Ishikawa (cell line): ENCODE results near the gene SLIT3.

Experiments
- CEBPB ChIP-seq: IDR thresholded peaks from 2 replicates; pipeline ENCODE4 v1.6.1; 2012
- CREB1 ChIP-seq: IDR thresholded peaks from 2 replicates; pipeline ENCODE4 v1.6.1; 2012; ENCODE audit warnings: low read depth
- EGR1 ChIP-seq: IDR thresholded peaks from 2 replicates; pipeline ENCODE4 v1.6.1; 2012
- EP300 ChIP-seq: IDR thresholded peaks from 2 replicates; pipeline ENCODE4 v1.6.1; 2012; ENCODE audit warnings: borderline replicate concordance
- FOXM1 ChIP-seq: IDR thresholded peaks from 2 replicates; pipeline ENCODE4 v1.6.1; 2012; ENCODE audit warnings: low read depth, borderline replicate concordance
- NFIC ChIP-seq: IDR thresholded peaks from 2 replicates; pipeline ENCODE4 v1.6.1; 2012
- RAD21 ChIP-seq: IDR thresholded peaks from 2 replicates; pipeline ENCODE4 v1.6.1; 2012; ENCODE audit warnings: low read depth
- REST ChIP-seq: IDR thresholded peaks from 2 replicates; pipeline ENCODE4 v1.6.1; 2012; ENCODE audit warnings: low read depth, mild to moderate bottlenecking
- TAF1 ChIP-seq: IDR thresholded peaks from 2 replicates; pipeline ENCODE4 v1.6.1; 2012; ENCODE audit warnings: low read depth, mild to moderate bottlenecking
- TCF12 ChIP-seq: IDR thresholded peaks from 2 replicates; pipeline ENCODE4 v1.6.1; 2012; ENCODE audit warnings: low read depth
- TEAD4 ChIP-seq: IDR thresholded peaks from 2 replicates; pipeline ENCODE4 v1.6.1; 2012
- YY1 ChIP-seq: IDR thresholded peaks from 2 replicates; pipeline ENCODE4 v1.6.1; 2012; ENCODE audit warnings: low read depth
- ZBTB7A ChIP-seq: IDR thresholded peaks from 2 replicates; pipeline ENCODE4 v1.6.1; 2012; ENCODE audit warnings: low read depth
- TF ChIP-seq, protein P1 (sequence below): IDR thresholded peaks from 2 replicates; pipeline ENCODE4 v1.6.1; 2012
- TF ChIP-seq, protein P2 (sequence below): IDR thresholded peaks from 2 replicates; pipeline ENCODE4 v1.6.1; 2012

The SLIT3 gene

DNA sequence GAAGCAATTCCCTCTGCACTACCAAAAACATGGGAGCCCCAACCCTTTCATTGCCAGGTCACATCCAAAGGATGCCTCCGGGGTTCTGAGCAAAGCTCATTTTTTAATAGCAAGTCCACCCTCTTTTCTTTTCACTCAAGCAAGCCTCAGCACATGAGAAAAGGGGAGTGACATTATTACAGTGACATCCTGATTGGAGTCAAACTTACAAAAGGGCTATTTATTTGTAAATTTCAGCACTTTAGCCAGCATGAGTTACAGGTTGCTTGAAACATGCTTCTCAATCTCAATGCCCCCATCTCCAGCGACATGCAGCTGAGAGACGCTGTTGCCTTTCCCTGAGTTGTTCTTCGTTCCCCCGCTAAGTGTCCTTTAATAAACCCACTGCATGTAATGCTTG, 483.3 kb downstream of the SLIT3 start:
- TF ChIP-seq CEBPB (no peak), YY1 (no peak), RAD21 (no peak), TEAD4 (no peak), ZBTB7A (no peak), TCF12 (no peak), REST (no peak), FOXM1 (no peak), EP300 (no peak), TAF1 (no peak), CREB1 (no peak), EGR1 (no peak), NFIC (no peak)
- TF ChIP-seq, protein P1, sequence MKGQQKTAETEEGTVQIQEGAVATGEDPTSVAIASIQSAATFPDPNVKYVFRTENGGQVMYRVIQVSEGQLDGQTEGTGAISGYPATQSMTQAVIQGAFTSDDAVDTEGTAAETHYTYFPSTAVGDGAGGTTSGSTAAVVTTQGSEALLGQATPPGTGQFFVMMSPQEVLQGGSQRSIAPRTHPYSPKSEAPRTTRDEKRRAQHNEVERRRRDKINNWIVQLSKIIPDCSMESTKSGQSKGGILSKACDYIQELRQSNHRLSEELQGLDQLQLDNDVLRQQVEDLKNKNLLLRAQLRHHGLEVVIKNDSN: no peak
- TF ChIP-seq, protein P2, sequence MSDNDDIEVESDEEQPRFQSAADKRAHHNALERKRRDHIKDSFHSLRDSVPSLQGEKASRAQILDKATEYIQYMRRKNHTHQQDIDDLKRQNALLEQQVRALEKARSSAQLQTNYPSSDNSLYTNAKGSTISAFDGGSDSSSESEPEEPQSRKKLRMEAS: no peak

GRCh38 chr5:168816661-168817060, 484.3 kb downstream of the SLIT3 start:
- TF ChIP-seq TCF12 (no peak), EP300 (no peak), RAD21 (no peak), EGR1 (no peak), ZBTB7A (no peak), CREB1 (no peak), TAF1 (no peak), FOXM1 (no peak), TEAD4 (no peak), REST (no peak), CEBPB (no peak), NFIC (no peak), YY1 (no peak)
- TF ChIP-seq, protein P2: no peak
- TF ChIP-seq, protein P1: no peak

- no peak for TF ChIP-seq REST
- no peak for TF ChIP-seq FOXM1
- TF ChIP-seq, protein P2: no peak
- TF ChIP-seq EGR1: no peak
- no peak for TF ChIP-seq RAD21
- no peak for TF ChIP-seq CEBPB
- no peak for TF ChIP-seq YY1
- no peak for TF ChIP-seq ZBTB7A
- no peak for TF ChIP-seq EP300
- TF ChIP-seq TAF1: no peak
Observed at GRCh38 chr5:168813184-168813968, 487.6 kb downstream of the SLIT3 start.

DNA sequence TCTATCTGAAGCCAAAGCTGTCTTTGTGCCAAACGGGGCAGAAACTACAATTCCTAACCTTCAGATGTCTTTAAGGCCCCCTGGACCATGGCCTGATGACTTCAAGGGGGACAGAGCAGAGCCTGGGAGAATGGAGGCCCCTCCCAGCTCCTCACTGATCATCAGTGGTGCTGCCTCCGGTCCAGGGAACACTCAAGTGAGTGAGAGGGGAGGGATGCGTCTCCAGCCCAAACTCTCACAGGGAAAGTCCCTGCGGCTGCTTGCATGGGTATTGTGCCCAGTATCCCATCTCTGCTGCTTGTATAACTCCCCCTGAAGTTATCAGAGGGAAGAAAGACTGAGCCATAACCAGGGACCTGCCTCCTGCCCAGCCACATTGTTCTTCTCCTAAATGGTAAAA, 490.3 kb downstream of the SLIT3 start:
- TF ChIP-seq, protein P1: no peak
- TF ChIP-seq RAD21: no peak
- no peak for TF ChIP-seq TCF12
- no peak for TF ChIP-seq REST
- no peak for TF ChIP-seq TEAD4
- no peak for TF ChIP-seq EP300
- no peak for TF ChIP-seq ZBTB7A
- TF ChIP-seq YY1: no peak
- no peak for TF ChIP-seq FOXM1
- TF ChIP-seq NFIC: no peak
